ENCODE results near the gene RASSF4.

Gene RASSF4

DNA sequence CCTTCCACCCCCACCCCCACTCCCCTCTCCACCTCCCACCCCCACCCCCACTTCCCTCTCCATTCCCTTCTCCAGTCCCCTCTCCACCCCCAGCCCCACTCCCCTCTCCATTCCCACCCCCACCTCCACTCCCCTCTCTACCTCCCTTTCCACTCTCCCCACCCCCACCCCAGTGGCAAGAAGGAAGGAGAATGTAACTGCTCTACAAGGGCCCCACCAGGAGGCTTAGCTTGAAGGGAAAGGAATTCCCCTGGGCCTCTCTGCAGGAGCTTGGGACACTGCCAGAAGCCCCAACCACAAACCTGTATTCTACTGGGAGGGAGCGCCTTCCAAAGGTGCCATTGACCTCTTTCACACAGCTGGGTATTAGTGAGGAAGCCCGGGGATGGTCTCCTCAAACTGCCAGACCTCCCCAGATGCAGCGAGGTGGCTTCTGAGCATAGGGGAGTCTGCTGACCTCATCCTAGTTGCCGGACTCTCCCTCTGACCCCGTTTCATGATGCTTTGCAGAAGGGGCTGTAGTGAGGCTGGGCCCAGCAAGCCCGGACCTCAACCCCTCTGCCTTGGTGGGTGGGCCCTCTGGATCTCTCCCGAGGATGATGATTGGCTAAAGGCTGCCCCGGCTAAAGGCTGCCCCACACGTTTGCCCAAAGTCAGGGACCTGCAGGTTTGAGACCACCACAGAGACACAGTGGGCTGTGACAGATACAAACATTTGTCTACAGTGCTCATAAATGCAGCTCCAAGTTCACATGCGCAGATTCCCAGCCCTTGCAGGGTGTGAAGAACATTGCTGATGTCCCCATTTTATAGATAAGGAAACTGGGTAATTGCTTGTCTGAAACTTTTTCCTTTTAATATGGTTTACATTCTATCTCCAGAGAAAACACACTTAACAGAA, 16.1 kb downstream of the RASSF4 start:
- DNase-seq (ENCODE audit: low read depth) = no peak

DNA sequence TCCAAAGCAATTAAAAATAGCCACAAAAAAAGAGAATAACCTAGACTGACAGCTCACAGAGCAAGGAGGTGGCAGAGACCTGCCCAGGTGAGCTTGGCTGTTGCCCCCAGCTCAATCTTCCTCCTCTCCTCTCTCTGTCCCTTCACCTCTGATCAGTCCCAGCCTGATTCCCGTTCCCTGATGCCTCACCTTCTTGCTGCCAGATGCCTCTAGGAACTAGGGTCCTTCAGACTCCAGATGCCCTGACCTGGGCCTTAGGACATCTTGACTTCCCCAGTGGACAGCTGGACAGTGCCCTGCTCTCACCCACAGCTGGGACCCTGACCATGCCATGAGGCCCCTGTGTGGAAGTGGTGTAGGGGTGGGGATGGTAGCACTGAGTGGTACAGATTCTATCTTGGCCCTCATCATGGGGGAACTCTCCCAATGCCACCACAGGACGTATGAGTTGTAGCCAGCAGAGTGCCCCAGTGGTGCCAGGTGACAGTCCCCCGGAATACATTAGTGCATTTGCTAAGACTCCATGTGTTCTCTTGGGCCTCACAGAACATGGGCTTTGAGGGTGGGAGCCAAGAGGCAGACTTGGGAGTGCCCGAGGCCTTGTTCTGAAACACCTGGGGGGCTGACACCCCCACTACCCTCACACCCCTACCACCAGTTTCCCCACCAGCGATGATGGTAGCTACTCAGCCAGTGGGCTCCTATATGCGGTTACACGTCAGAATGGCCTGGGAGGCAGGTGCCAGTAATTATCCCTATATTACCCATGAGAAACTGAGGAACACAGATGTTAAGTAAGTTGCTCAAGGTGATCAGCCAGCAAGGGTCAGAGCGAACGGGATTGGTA, 17.0 kb downstream of the RASSF4 start:
- DNase-seq (ENCODE audit: low read depth) = no peak

DNA sequence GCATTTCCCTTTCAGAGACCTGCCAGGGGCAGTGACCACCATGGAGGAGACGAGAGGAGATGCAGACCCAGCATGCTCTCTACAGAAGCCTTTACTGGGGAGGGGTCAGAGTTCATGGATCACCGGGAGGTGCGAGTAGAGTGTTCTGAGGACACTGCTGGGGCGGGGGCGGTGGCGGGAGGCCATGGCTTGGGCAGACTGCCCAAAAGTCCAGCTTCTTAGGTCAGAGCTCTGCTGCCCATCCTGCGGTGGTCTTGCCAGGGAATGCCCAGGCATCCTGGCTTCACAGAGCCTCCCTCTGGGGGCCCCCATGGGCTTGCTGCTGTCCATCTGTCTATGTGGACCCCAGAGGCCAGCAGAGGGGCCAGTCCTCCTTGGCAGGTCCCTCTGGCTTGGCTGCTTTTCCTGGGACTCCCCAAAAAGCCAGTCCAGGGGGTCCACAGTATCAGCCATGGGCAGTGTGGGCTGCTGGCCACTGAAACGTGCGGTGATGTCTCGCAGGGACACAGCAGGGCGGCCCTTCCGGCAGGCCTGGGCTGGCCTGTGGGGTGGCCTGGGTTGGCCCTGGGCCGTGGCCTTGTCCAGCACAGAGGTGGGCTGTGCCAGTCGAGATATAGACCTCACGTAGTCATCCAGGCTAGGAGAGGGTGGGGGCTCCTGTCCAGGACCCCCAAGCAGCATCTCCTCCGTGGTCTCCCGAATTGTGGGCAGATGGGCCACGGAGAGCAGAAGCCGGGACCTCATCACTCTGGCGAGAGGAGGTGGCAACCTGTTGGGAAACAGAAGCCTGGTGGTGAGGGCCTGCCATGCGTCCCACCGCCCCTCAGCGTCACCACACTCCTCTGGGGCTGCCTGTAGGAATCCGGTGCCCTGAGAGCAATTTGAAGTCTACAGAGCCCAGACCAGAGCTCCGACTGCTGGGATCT, 17.9 kb downstream of the RASSF4 start:
- no peak for DNase-seq (ENCODE audit: low read depth)

DNA sequence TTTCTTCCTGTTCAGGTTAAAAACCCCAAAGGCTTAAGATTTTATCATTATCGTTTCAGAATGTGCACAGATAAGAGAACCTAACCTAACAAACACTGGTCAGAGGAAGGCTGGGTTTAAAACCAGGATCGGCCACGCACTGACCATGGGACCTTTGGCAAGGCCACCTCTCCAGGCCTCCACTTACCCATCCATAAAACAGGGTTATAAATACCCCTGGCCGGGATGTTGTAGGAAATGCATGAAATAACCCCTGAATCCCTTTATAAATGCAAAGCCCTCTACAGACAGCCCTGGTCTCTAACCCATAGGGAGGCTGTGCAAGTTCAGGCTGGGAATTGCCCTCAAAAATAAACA, 18.6 kb downstream of the RASSF4 start:
- DNase-seq (ENCODE audit: low read depth) = no peak

DNA sequence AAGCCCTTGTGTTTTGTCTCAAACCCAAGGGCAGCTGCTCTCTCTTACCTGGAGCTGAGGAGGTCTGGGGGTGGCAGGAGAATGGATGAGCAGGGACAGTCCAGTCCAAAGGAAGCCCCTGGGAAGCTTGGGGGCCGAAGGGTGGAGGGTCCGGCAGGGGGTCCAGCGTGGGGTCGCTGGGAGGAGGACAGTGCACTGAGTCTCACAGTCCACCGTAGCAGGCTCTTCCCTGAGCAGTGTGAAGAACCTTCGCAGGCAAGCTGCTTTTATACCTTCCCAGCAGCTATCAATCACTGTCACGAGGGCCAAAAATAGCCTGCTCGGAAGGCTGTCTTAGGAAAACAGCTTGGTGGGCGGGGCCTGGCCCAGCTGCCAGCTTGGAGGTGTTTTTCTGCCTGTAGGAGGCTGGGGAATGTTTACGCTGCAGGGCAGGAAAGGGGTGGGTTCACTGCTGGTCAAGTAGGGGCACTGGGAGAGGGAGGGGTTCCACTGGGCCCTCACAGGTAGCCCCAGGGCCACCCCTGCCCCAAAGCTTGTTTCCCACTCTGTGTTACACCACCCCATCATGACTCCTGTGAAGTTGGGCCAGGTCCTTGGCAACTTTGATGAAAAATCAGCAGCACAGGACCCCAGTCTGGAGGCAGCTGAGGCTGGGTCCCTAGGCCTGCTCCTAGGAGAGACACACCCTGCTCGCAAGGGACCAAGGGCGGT, 19.1 kb downstream of the RASSF4 start, which contains the start of gene DEPP1:
DEPP1 (minus strand) TSS at position 240 of the 711 bp plus-strand sequence. CDS start 779 bp downstream, outside the sequence.
- no peak for DNase-seq (ENCODE audit: low read depth)

DNA sequence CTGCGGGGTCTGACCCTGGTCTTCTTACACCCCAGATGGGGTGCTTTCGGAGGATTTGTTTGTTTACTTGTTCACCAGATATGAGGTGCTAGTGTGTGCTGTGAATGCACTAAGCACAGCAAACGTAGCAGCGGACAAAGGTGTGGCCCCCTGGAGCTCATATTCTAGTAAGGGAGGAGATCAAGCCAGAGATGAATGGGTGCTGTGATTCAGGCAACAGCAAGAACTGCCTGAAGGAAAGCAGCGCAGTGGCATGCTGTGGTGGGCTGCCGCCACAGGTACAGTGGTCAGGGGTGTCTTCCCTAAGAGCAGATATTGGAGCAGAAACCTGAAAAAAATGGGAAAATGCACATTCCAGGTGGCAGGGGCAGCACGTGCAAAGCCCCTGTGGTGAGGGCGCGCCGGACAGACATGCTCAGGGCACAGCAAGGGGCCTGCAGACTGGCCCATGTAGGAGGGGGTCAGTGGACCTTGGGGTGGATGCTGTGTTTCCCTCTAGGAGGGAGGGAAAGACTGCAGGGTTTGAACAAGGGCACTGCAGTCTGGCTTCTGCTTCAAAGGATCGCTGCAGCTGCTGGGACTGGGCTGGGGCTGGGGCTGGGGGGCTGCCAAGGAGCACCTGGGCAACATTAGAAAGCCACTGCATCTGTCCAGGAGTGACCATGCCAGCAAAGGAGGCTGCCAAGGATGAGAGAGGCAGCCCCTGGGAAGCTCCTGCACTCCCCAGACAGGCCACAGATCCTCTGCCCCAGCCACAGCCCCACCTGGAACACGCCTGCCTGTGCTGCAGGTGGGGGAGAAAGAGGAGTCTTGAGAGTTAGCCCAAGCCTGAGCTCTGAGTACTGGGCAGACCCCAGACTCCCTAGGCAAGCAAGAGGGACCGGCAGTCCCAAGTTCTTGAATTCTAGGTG, 19.9 kb downstream of the RASSF4 start:
- no peak for DNase-seq (ENCODE audit: low read depth)

DNA sequence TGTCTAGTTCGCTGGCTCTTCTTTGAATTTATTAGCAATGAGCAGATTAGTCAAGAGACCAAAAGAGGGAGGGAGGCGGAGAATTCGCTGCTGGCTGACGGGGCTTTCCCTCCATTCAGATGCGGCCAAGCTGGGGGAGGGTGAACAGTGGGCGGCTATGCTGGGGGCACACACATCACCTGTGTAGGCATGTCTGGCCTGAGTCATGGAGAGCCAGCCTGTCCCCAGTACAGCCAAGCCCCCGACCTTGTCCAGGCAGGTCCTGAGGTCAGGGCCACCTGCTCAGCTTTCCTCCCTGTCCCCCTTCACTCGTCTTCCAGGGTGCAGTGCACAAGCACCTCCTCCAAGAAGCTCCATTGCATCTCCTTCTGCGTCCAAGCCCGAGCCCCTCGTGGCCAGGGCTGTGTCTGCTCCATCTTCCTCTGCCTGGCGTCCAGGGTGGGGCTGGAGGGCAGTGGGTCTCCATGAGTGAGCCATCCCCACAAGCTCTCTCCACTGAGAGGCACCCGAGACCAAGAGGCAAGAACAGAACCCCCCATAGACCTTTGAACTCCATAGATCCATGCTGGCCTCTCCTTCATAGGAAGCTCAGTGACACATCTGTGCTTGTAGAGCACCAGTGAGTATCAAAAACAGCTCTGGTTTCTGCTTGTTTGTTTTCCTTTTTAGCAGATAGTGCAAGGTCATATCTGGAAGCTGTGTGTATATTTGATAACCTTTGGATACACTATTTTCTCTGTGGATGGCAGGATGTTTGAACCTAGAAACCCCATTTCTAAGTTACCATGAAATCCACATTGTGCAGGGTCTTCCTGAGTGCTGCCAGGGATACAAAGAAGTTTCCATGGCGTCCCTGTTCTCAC, 20.9 kb downstream of the RASSF4 start:
- DNase-seq (ENCODE audit: low read depth) = no peak

DNA sequence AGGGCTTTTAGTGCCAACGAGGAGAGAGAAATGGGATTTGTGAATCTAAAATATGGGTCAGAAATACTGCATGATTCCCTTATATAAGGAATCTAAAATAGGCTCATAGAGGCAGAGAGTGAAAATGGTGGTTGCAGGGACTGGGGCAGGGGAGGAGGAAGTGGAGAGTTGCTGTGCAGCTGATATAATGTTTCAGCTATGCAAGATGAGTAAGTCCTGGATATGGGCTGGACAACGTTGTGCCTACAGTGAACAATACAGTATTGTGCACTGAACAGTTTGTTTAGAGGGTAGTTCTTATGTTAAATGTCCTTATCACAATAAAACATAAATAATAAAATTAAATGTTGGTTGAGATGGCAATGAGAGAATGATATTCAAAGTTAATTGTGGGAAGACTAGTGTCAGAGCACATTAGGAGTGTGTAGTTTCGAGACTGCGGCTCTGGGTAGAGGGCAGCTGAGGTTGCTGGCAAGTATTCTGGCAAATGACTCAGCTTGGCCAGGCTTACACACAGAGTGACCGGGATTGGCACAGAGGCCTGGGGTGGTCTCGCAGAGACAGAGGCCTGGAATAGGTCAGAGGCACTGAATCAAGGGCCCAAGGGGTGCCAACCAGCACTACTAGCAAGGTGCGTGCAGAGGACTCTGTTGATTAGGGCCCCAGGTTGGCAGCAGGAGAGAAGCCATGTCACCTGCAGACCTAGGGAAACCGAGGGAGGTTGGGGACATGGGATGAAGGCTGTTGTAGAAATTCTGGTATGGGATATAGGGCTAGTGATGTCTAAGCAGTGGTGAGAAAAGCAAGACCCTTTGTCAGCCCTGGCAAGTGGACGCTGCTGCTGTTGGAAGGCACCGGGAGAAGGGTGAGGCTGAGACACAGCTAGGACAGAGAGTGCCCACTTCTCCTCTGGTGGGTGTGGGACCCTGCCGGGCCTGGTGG, 21.8 kb downstream of the RASSF4 start:
- no peak for DNase-seq (ENCODE audit: low read depth)

DNA sequence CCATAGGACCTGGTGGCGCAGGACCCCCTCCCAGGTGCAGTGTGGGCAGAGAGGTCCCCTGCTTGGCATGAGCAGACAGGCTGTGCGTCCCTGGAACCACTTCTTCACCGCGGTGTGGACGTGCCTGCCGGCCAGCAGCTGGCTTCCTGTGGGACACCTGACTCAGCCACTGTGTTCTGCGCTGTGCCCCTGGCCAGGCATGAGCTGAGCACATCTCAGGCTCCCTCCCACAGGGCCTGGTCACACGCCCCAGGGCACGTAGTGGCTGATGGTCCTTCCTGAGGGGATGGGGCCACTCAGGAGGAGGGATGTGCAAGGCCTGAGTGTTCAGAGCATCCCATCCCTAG, 22.5 kb downstream of the RASSF4 start:
- DNase-seq (ENCODE audit: low read depth) = no peak

DNA sequence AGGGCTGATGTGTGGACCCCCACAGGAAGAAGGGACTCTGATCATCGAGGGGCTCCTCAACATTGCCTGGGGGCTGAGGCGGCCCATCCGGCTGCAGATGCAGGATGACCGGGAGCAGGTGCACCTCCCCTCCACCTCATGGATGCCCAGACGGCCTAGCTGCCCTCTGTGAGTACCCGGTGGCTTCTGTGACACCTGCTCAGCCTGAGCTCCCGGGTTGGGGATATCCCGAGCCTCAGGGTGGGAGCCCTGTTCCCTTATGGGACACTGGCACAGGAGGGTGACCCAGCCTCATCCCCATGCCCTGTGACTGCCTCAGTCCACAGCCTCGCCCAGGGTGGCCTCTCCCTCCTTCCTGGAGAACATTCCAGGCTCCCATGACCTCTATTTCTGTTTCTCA, 22.9 kb downstream of the RASSF4 start:
- no peak for DNase-seq (ENCODE audit: low read depth)

DNA sequence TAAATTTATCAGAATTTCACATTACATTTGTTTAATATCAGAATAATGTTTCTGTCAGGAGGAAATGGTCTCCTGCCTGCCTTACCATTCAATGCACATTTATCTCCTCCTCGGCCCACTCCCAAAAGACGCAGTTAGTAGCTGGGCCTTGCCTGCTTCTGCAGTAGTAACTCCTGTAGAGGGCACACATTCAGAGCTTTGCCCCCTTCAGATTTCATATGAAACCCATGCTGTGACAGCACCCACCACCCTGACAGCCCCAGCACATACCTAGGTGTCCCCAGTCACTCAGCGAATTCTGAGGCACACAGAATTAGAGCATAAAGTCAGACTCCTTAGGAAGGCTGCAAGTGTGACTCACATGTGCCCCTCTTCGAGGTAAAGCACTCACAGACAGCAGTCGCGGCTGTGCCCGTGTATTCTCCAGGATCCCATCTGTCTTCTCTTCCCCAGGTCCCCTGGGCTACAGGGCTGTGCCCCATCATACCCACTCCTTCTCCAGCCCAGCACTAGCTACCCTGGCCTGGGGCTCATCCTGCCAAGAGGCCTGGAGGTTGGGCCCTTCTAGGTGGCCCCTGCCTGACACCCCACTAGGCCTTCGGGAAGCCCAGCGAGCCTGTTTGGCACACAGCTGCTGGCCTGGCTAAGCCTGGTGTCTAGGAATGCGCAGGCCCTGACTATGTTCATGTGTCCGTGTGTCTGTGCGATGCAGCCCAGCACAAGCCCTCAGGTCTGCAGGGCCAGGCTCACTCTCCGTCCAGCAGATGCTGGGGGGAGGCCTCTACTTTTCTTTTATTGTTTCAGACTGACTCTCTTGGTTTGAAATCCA, 23.7 kb downstream of the RASSF4 start:
- DNase-seq (ENCODE audit: low read depth) = no peak

DNA sequence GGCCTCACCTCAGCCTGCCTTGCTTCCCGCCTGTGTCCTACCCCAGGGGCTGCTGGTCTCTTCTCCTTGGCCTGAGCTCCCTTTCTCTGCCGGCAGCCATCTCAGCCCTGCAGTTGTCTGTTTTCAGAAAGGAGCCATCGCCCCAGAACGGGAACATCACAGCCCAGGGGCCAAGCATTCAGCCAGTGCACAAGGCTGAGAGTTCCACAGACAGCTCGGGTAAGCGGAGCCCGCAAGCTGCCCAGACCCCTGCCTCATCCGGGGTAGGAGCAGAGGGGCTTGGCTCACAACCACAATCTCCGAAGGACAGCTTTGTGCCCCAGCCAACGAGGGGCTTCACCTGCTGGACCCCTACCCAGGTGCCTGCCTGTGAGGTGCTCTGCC, 24.3 kb downstream of the RASSF4 start:
- DNase-seq (ENCODE audit: low read depth) = no peak

DNA sequence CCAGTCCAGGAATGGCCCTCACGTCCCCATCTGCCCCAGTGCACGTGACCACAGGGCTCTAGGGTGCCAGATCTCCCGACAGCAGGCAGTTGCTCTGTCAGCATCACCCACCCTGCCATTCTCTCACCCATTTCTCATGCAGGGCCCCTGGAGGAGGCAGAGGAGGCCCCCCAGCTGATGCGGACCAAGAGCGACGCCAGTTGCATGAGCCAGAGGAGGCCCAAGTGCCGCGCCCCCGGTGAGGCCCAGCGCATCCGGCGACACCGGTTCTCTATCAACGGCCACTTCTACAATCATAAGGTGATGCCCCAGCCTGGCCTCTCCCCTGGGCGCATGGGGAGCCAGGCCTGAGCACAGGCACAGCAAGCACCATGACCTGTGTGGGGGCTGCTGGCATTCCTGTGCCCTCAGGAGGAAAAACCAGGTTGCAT, 25.1 kb downstream of the RASSF4 start:
- DNase-seq (ENCODE audit: low read depth) = no peak

DNA sequence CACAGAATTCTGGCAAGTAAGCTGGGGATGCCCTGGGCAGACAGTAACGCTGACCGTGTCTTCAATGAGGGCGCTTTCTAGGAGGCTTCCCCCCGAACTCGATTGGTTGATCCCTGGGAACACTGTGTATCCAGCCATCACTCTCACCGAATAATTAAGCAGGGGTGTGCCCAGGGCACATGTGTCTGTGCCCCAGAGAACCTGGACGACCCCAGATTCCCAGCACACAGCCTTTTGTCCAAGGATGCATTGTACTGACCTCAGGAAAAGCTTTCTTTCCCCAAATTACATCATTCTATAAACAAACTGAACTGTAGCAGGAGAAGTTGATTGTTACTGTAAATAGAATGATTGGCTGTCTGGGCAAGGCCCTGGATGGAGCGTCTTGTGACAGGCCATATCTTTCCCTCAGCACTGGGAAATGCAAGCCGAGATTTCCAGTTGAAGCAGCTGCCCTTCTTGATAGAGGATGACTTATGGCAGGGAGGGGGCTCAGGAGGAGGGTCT, 25.6 kb downstream of the RASSF4 start:
- DNase-seq (ENCODE audit: low read depth) = no peak

DNA sequence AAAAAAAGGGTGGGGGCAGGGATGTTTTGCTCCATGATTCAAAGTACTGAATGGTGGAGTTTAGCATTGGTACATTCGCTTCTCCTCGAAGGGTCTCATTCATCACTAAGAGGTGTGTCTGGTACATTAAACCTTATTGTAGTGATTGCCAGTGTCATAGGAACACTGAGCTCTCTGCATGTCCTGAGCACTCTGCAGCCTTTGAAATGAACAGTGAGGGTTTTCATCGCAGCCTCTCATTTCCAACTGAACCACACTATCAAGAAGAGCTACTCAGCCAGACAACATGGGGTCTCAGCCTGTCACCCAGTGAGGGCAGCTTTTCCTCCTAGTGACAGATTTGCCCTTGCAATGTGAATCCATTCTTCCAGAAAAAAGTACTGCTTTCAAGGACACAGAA, 26.6 kb downstream of the RASSF4 start:
- no peak for DNase-seq (ENCODE audit: low read depth)

DNA sequence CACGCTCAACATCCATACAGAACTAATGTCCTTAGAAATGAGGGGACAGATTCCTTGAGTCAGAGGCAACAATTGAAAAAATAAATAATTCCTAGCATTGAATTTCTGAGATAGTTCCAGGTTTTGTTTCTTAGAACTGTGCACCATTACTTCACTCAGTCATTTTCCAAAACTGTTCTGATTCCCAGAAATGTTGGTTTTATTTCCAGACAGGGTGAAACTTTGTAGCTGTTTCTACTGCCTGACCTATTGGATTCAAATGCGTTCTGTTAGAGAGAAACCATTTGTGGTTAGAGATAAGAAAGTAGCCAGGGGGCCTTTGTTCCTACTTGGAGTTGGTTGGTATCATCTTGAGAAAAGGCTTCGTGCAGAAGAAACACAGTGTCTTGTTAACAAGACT, 27.1 kb downstream of the RASSF4 start:
- no peak for DNase-seq (ENCODE audit: low read depth)

DNA sequence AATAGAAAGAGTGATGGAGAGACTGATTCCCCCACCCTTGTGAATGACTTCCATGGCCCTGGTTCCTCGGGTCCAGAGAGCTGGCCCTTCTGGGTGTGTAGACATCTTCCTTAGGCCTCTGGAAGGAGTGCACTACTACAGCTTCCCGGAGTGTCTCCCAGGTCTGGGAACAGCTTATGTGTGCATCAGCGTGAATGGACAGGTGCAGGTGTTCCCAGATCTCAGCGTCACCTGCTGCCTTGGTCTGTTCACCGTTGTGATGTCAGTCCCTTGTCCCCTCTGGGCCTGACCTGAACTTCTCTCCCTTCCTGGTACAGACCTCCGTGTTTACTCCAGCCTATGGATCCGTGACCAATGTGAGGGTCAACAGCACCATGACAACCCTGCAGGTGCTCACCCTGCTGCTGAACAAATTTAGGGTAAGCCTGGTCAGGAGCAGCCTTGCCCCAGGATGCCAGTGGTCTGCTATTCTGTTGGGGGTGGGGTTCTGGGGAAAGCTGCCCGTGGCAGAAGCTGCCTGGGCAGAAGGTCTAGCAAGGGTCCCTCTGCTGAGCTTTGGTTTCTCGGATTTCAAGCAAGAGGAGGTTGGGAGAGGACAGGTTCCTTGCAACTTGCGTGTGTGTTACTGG, 29.5 kb downstream of the RASSF4 start:
- no peak for DNase-seq (ENCODE audit: low read depth)
